ENCODE measurements around the gene HES3.

- TF ChIP-seq, protein P1, sequence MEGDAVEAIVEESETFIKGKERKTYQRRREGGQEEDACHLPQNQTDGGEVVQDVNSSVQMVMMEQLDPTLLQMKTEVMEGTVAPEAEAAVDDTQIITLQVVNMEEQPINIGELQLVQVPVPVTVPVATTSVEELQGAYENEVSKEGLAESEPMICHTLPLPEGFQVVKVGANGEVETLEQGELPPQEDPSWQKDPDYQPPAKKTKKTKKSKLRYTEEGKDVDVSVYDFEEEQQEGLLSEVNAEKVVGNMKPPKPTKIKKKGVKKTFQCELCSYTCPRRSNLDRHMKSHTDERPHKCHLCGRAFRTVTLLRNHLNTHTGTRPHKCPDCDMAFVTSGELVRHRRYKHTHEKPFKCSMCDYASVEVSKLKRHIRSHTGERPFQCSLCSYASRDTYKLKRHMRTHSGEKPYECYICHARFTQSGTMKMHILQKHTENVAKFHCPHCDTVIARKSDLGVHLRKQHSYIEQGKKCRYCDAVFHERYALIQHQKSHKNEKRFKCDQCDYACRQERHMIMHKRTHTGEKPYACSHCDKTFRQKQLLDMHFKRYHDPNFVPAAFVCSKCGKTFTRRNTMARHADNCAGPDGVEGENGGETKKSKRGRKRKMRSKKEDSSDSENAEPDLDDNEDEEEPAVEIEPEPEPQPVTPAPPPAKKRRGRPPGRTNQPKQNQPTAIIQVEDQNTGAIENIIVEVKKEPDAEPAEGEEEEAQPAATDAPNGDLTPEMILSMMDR (IDR thresholded peaks at IDR 0.05): no peak
- no peak for TF ChIP-seq POLR2A (IDR thresholded peaks at IDR 0.05)
Measured at GRCh38 chr1:6245869-6246496, 2.0 kb downstream of the HES3 start.

All from esophagus squamous epithelium (tissue), 4 donors.